SK-N-SH treated with all-trans-retinoic acid at 6 μM for 48 hours (cell line): Measurements from ENCODE around the gene KLK4.

Source experiments
- ARNTL ChIP-seq: fragments of 450-650 bp; formaldehyde crosslinking; IDR thresholded peaks from 2 replicates; pipeline ENCODE4 v1.5.0; 2020; ENCODE audit warnings: low read depth, mild to moderate bottlenecking, moderate library complexity, borderline replicate concordance
- CSRNP3 ChIP-seq: fragments of 250-450 bp; sonication (Bioruptor Pico); IDR thresholded peaks from 2 replicates; pipeline ENCODE4 v1.5.1; 2021; ENCODE audit warnings: mild to moderate bottlenecking, moderate library complexity
- PATZ1 ChIP-seq: fragments of 250-450 bp; sonication (Bioruptor Pico); IDR thresholded peaks from 2 replicates; pipeline ENCODE4 v1.8.0; 2020; ENCODE audit warnings: mild to moderate bottlenecking, moderate library complexity, borderline replicate concordance
- ZNF8 ChIP-seq: fragments of 450-650 bp; formaldehyde crosslinking; IDR thresholded peaks from 2 replicates; pipeline ENCODE4 v1.5.0; 2020; ENCODE audit warnings: mild to moderate bottlenecking, moderate library complexity

DNA sequence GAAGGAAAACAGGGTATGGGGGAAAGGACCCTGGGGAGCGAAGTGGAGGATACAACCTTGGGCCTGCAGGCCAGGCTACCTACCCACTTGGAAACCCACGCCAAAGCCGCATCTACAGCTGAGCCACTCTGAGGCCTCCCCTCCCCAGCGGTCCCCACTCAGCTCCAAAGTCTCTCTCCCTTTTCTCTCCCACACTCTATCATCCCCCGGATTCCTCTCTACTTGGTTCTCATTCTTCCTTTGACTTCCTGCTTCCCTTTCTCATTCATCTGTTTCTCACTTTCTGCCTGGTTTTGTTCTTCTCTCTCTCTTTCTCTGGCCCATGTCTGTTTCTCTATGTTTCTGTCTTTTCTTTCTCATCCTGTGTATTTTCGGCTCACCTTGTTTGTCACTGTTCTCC lies 53.8 kb downstream of the KLK4 start:
- TF ChIP-seq CSRNP3 (no peak), ZNF8 (no peak), ARNTL (no peak), PATZ1 (CRISPR knock-in tag) (no peak)
